Esophagus muscularis mucosa (tissue), 3 donors: ENCODE results near the gene BEST2.

Experiments
- POLR2A ChIP-seq: fragments of 450-650 bp; IDR thresholded peaks from one replicate; pipeline ENCODE4 v1.6.1; 2017; ENCODE audit warnings: antibody characterized with exemption, moderate library complexity, mild to moderate bottlenecking, low read depth
- POLR2AphosphoS5 ChIP-seq, 2 donors: sonication (generic); formaldehyde crosslinking; IDR thresholded peaks; one replicate each; pipeline ENCODE4 v1.6.1; 2017; ENCODE audit warnings: antibody characterized with exemption in 2 of 2
- TF ChIP-seq, protein P1 (sequence below), 3 experiments: fragments of 200-600 bp in 2 of 3; fragments of 450-650 bp in 1 of 3; sonication (generic) in 2 of 3; IDR thresholded peaks; one replicate each; pipeline ENCODE4 v1.5.1; 2017 to 2019; ENCODE audit warnings: antibody characterized with exemption in 3 of 3, mild to moderate bottlenecking in 2 of 3, moderate library complexity in 1 of 3

DNA sequence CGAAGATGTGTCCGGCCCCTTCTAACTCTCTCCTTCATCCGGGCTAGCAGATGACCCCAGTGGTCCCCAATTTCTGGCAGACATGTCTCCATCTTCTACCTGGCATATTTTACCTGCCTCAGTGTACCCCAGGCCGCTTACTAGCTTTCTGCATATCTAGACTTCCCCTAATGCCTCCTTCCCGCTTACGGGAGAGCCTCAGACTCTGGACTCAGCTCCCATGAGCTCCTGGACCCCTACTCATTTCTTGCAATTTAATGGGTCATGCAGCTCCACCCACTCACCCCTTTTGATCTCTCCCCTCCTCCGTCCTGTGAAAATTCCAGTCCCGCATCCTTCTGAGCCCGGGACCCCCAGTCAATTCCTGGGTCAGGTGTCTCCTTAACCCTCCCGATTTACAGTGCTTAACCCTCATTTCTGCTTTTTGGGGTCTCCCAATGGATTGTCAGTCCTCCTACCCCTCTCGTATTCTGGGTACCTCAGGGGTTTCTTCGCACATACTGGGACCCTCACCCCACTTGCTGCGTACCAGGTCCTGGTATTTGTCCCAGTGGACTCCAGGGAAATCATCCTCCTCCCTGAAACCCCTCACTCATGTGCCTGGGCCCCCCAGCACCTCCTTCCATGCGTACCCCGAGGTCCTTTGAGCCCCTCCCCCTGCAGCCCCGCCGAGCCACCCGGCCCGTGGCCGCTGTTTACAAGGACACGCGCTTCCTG is 39.2 kb downstream of the BEST2 start:
- TF ChIP-seq, protein P1, sequence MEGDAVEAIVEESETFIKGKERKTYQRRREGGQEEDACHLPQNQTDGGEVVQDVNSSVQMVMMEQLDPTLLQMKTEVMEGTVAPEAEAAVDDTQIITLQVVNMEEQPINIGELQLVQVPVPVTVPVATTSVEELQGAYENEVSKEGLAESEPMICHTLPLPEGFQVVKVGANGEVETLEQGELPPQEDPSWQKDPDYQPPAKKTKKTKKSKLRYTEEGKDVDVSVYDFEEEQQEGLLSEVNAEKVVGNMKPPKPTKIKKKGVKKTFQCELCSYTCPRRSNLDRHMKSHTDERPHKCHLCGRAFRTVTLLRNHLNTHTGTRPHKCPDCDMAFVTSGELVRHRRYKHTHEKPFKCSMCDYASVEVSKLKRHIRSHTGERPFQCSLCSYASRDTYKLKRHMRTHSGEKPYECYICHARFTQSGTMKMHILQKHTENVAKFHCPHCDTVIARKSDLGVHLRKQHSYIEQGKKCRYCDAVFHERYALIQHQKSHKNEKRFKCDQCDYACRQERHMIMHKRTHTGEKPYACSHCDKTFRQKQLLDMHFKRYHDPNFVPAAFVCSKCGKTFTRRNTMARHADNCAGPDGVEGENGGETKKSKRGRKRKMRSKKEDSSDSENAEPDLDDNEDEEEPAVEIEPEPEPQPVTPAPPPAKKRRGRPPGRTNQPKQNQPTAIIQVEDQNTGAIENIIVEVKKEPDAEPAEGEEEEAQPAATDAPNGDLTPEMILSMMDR (IDR thresholded peaks at IDR 0.05) = no peak
- TF ChIP-seq POLR2AphosphoS5 (IDR thresholded peaks at IDR 0.05) (no peak), POLR2A (no peak)
